ENCODE data around the gene NPAS4. TPM values are rescaled to one million over a fixed set of nuclear protein-coding genes. Genes with fewer than 3 reads are reported as not detected.

NPAS4 gene
- total and polyA plus RNA-seq, 9 of the 15 experiments (the other 6 are each of a cell fraction or from before 2014, with no cell fraction given) = not detected

GRCh38 chr11:66466225-66467033, 45.6 kb downstream of the NPAS4 start, which contains the start of gene PELI3 (continued):
- peak; percentile 26; the same call in 1 of the 2 replicates for TF ChIP-seq ZBTB26 (CRISPR knock-in tag; IDR thresholded peaks at IDR 0.05)
- no peak for TF ChIP-seq ZNF23 (CRISPR knock-in tag; IDR thresholded peaks at IDR 0.05)
- TF ChIP-seq VEZF1 (CRISPR knock-in tag; IDR thresholded peaks at IDR 0.05) = peak; percentile 69; the same call in 1 of the 2 replicates
- TF ChIP-seq, protein P1, sequence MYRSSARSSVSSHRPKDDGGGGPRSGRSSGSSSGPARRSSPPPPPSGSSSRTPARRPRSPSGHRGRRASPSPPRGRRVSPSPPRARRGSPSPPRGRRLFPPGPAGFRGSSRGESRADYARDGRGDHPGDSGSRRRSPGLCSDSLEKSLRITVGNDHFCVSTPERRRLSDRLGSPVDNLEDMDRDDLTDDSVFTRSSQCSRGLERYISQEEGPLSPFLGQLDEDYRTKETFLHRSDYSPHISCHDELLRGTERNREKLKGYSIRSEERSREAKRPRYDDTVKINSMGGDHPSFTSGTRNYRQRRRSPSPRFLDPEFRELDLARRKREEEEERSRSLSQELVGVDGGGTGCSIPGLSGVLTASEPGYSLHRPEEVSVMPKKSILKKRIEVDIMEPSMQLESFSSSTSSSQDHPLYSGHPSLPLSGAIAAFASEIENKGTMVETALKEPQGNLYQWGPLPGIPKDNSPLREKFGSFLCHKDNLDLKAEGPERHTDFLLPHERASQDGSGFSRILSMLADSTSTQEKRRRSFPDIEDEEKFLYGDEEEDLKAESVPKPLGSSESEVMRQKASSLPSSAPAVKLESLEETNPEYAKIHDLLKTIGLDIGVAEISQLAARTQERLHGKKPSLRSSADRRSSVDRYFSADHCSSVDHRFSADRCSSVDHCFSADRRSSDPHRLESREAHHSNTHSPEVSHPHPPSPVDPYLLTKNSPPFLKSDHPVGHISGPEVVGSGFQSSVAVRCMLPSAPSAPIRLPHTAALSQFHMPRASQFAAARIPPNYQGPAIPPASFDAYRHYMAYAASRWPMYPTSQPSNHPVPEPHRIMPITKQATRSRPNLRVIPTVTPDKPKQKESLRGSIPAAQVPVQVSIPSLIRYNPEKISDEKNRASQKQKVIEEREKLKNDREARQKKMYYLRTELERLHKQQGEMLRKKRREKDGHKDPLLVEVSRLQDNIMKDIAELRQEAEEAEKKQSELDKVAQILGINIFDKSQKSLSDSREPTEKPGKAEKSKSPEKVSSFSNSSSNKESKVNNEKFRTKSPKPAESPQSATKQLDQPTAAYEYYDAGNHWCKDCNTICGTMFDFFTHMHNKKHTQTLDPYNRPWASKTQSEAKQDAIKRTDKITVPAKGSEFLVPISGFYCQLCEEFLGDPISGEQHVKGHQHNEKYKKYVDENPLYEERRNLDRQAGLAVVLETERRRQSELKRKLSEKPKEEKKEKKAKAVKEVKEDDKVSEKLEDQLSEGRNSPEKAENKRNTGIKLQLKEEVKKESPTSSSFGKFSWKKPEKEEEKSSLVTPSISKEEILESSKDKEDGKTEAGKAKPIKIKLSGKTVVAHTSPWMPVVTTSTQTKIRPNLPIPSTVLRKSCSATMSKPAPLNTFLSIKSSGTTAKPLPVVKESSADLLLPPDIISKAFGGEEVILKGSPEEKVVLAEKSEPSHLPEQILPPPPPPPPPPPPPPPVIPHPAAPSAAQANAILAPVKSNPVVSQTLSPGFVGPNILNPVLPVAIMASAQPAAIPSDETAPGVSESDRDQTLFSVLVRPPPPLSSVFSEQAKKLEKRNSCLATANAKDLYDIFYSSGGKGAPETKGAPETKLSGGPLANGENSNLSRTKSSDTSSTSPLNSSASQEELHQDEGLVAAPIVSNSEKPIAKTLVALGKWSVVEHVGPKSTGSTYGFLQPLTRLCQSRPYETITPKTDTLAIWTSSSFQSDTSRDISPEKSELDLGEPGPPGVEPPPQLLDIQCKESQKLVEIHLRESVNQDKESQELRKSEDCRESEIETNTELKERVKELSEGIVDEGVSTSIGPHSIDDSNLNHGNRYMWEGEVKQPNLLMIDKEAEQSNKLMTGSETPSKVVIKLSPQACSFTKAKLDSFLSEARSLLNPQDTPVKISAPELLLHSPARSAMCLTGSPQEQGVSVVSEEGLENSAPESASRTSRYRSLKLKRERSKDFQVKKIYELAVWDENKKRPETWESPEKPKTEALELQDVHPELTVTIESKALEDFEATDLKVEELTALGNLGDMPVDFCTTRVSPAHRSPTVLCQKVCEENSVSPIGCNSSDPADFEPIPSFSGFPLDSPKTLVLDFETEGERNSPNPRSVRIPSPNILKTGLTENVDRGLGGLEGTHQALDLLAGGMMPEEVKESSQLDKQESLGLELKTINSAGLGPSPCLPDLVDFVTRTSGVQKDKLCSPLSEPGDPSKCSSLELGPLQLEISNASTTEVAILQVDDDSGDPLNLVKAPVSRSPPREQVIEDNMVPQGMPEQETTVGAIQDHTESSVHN (IDR thresholded peaks at IDR 0.05; ENCODE audit: borderline replicate concordance in 1 of 2, low read depth in 1 of 2) = no peak
- no peak for TF ChIP-seq GTF2F1 (IDR thresholded peaks at IDR 0.05; ENCODE audit: low read depth, low read length)
- TF ChIP-seq SUPT5H (IDR thresholded peaks at IDR 0.05) = no peak
- TF ChIP-seq RBM14 (IDR thresholded peaks at IDR 0.05; ENCODE audit: borderline replicate concordance, insufficient read depth, low read depth, low read length) = no peak
- TF ChIP-seq E2F6 (IDR thresholded peaks at IDR 0.05; ENCODE audit: borderline replicate concordance in 1 of 2, extremely low read depth in 1 of 2, insufficient read depth in 1 of 2, insufficient read length in 1 of 2, low read depth in 1 of 2, low read length in 1 of 2, poor library complexity in 1 of 2, severe bottlenecking in 1 of 2) = no peak
- TF ChIP-seq MNT (conservative IDR thresholded peaks at IDR 0.05) = no peak; a peak in 1 of 4 replicates
